H1 (cell line): ENCODE data around the gene ZNF830. TPM values are rescaled to one million over a fixed set of nuclear protein-coding genes. Genes with fewer than 3 reads are reported as not detected.
A peak's percentile ranks its signal among the peaks of the same experiment; 100 is the strongest.

Experiments used
- CTCF ChIA-PET: fragments of 300-600 bp; sonication (Branson Sonifier 250); formaldehyde crosslinking; loops from one replicate; lab custom pipeline; 2021; ENCODE audit not compliant: partially characterized antibody; lab: Charles Lee
- POLR2A ChIA-PET: fragments of 300-600 bp; sonication (Branson Sonifier 250); formaldehyde crosslinking; loops from one replicate; lab custom pipeline; 2021; ENCODE audit warnings: inconsistent platforms; ENCODE audit not compliant: partially characterized antibody; lab: Charles Lee
- DNase-seq, 2 experiments: peaks; one replicate each; pipeline versions ENCODE4 v3.0.0 to v3.0.0-alpha.2; 2010 to 2022; ENCODE audit warnings: low spot score in 2 of 2, low read depth in 1 of 2, mixed read lengths in 1 of 2
- FAIRE-seq: peaks from 2 replicates; lab custom pipeline; 2011; peaks lifted over from hg19 to GRCh38; lab: Jason Lieb, UNC
- H2AFZ ChIP-seq: 2 replicates; pipeline ENCODE4 v1.8.1; 2012; ENCODE audit warnings: low read length, inconsistent platforms
- H2AK5ac ChIP-seq: 2 replicates; pipeline ENCODE4 v1.6.1; 2013; ENCODE audit warnings: low read depth, low read length
- H2BK120ac ChIP-seq: replicated peaks from 2 replicates; pipeline ENCODE3; 2013; ENCODE audit warnings: low read depth, low read length, inconsistent platforms
- H2BK12ac ChIP-seq: 2 replicates; pipeline ENCODE4 v1.6.1; 2013; ENCODE audit warnings: low read depth, low read length
- H2BK15ac ChIP-seq: 2 replicates; pipeline ENCODE4 v1.6.1; 2013; ENCODE audit warnings: low read length
- H2BK20ac ChIP-seq: 2 replicates; pipeline ENCODE4 v1.6.1; 2013; ENCODE audit warnings: low read length
- H2BK5ac ChIP-seq: 2 replicates; pipeline ENCODE4 v1.6.1; 2013; ENCODE audit warnings: low read depth, low read length
- H3K14ac ChIP-seq: 2 replicates; pipeline ENCODE4 v1.6.1; 2013; ENCODE audit warnings: inconsistent platforms; ENCODE audit not compliant: insufficient read length
- H3K18ac ChIP-seq: 2 replicates; pipeline ENCODE4 v1.6.1; 2013; ENCODE audit warnings: low read length; ENCODE audit errors: extremely low read depth
- H3K23ac ChIP-seq: 2 replicates; pipeline ENCODE4 v1.6.1; 2013; ENCODE audit warnings: inconsistent platforms; ENCODE audit not compliant: insufficient read length
- H3K23me2 ChIP-seq: 2 replicates; pipeline ENCODE4 v1.6.1; 2013; ENCODE audit warnings: low read depth, low read length
- H3K27ac ChIP-seq: 2 replicates; pipeline ENCODE4 v1.6.1; 2011; ENCODE audit warnings: low read depth, low read length, inconsistent platforms
- H3K27me3 ChIP-seq, 4 experiments: replicated peaks in 1 of 4; 1 replicate in 1 of 4; 2 replicates in 3 of 4; pipeline versions ENCODE4 v1.6.1 to v1.8.1; 2011 to 2013; ENCODE audit warnings: low read length in 3 of 4, mild to moderate bottlenecking in 3 of 4, inconsistent platforms in 2 of 4, mixed read lengths in 2 of 4, moderate library complexity in 1 of 4; ENCODE audit not compliant: control insufficient read depth in 3 of 4, insufficient read depth in 3 of 4; ENCODE audit errors: extremely low read depth in 1 of 4
- H3K36me3 ChIP-seq, 4 experiments: 2 replicates each; pipeline versions ENCODE4 v1.6.1 to v1.8.1; 2011 to 2013; ENCODE audit warnings: mild to moderate bottlenecking in 4 of 4, low read length in 3 of 4, moderate library complexity in 2 of 4, control low read depth in 1 of 4, inconsistent platforms in 1 of 4; ENCODE audit not compliant: insufficient read depth in 4 of 4, control insufficient read depth in 2 of 4
- H3K4ac ChIP-seq: replicated peaks from 2 replicates; pipeline ENCODE3; 2013; ENCODE audit warnings: low read length, low read depth, mixed read lengths, inconsistent platforms; ENCODE audit not compliant: insufficient read length
- H3K4me1 ChIP-seq, 4 experiments: replicated peaks in 1 of 4; 1 replicate in 1 of 4; 2 replicates in 3 of 4; pipeline versions ENCODE4 v1.6.1 to v1.8.1; 2011 to 2013; ENCODE audit warnings: low read length in 3 of 4, inconsistent platforms in 2 of 4, mixed read lengths in 1 of 4; ENCODE audit not compliant: insufficient read depth in 4 of 4, control insufficient read depth in 3 of 4
- H3K4me2 ChIP-seq, 2 experiments: 2 replicates each; pipeline versions ENCODE4 v1.6.1 to v1.8.1; 2011 to 2013; ENCODE audit warnings: low read depth in 2 of 2, low read length in 2 of 2, control low read depth in 1 of 2, inconsistent platforms in 1 of 2, mild to moderate bottlenecking in 1 of 2; ENCODE audit not compliant: insufficient read depth in 1 of 2
- H3K4me3 ChIP-seq, 4 experiments: fragments of 200-600, 300-600 bp in 1 of 4; sonication (generic), shearing (Covaris generic), sonication (Bioruptor Twin) in 1 of 4; 2 replicates each; pipeline versions ENCODE4 v1.5.1 to v1.8.1; 2011 to 2016; ENCODE audit warnings: low read length in 4 of 4, low read depth in 3 of 4, control low read depth in 2 of 4, inconsistent platforms in 2 of 4, mild to moderate bottlenecking in 2 of 4, mixed read lengths in 1 of 4, moderate library complexity in 1 of 4; ENCODE audit not compliant: insufficient read depth in 2 of 4; ENCODE audit errors: extremely low read depth in 1 of 4
- H3K56ac ChIP-seq: replicated peaks from 2 replicates; pipeline ENCODE3; 2013; ENCODE audit warnings: low read depth, mild to moderate bottlenecking, mixed read lengths, low read length, inconsistent platforms; ENCODE audit not compliant: insufficient read length
- H3K79me1 ChIP-seq: 2 replicates; pipeline ENCODE4 v1.6.1; 2013; ENCODE audit warnings: low read depth, low read length, control low read depth
- H3K79me2 ChIP-seq, 2 experiments: 2 replicates each; pipeline versions ENCODE4 v1.6.1 to v1.8.1; 2012 to 2013; ENCODE audit warnings: low read length in 2 of 2, mild to moderate bottlenecking in 2 of 2, inconsistent platforms in 1 of 2; ENCODE audit not compliant: insufficient read depth in 2 of 2, control insufficient read depth in 1 of 2
- H3K9ac ChIP-seq, 4 experiments: replicated peaks in 1 of 4; 1 replicate in 1 of 4; 2 replicates in 3 of 4; pipeline versions ENCODE4 v1.6.1 to v1.8.1; 2011 to 2013; ENCODE audit warnings: low read depth in 3 of 4, low read length in 3 of 4, control low read depth in 2 of 4, mild to moderate bottlenecking in 2 of 4, moderate library complexity in 2 of 4, inconsistent platforms in 1 of 4; ENCODE audit errors: extremely low read depth in 1 of 4
- H3K9me3 ChIP-seq, 2 experiments: 2 replicates each; pipeline versions ENCODE4 v1.6.1 to v1.8.1; 2012 to 2013; ENCODE audit warnings: mild to moderate bottlenecking in 2 of 2, moderate library complexity in 2 of 2, control low read depth in 1 of 2, inconsistent platforms in 1 of 2, low read depth in 1 of 2, low read length in 1 of 2, mixed read lengths in 1 of 2; ENCODE audit not compliant: insufficient read depth in 2 of 2
- H4K20me1 ChIP-seq, 2 experiments: replicated peaks in 1 of 2; 2 replicates each; pipeline versions ENCODE3 to v1.8.1; 2011 to 2013; ENCODE audit warnings: inconsistent platforms in 2 of 2, low read length in 2 of 2, mild to moderate bottlenecking in 1 of 2; ENCODE audit not compliant: insufficient read depth in 2 of 2, control insufficient read depth in 1 of 2
- H4K5ac ChIP-seq: 2 replicates; pipeline ENCODE4 v1.6.1; 2013; ENCODE audit warnings: low read length, low read depth, mixed read lengths, inconsistent platforms; ENCODE audit not compliant: insufficient read length
- H4K8ac ChIP-seq: 2 replicates; pipeline ENCODE4 v1.8.0; 2013; ENCODE audit warnings: mild to moderate bottlenecking, moderate library complexity, low read length, inconsistent platforms; ENCODE audit not compliant: insufficient read depth; ENCODE audit errors: extremely low read depth
- H4K91ac ChIP-seq: replicated peaks from 2 replicates; pipeline ENCODE3; 2013; ENCODE audit warnings: low read length, mixed read lengths, inconsistent platforms; ENCODE audit not compliant: insufficient read length
- ASH2L ChIP-seq: fragments of 200-600, 300-600 bp; sonication (generic); IDR thresholded peaks from one replicate; pipeline ENCODE4 v1.7.1; 2017; ENCODE audit warnings: low read length
- CEBPB ChIP-seq: IDR thresholded peaks from 2 replicates; pipeline ENCODE4 v1.6.1; 2012; ENCODE audit warnings: low read depth, low read length
- HDAC6 ChIP-seq: IDR thresholded peaks from one replicate; pipeline ENCODE4 v1.7.1; 2012; ENCODE audit warnings: low read depth, mild to moderate bottlenecking, inconsistent platforms, low read length, moderate library complexity
- NANOG ChIP-seq: IDR thresholded peaks from 2 replicates; pipeline ENCODE4 v1.6.1; 2011; ENCODE audit warnings: low read length, low read depth, mild to moderate bottlenecking, inconsistent platforms; ENCODE audit not compliant: insufficient read depth, poor library complexity, severe bottlenecking
- RAD21 ChIP-seq, 2 experiments: IDR thresholded peaks in 1 of 2; conservative IDR thresholded peaks in 1 of 2; 2 replicates each; pipeline ENCODE4 v1.6.1; 2011; ENCODE audit warnings: low read depth in 2 of 2, low read length in 2 of 2, improper control_type of control experiment in 1 of 2, inconsistent platforms in 1 of 2, mild to moderate bottlenecking in 1 of 2, moderate library complexity in 1 of 2
- RNF2 ChIP-seq: fragments of 200-900, 300-1000 bp; sonication (generic); IDR thresholded peaks from 2 replicates; pipeline ENCODE4 v1.7.1; 2016; ENCODE audit warnings: borderline replicate concordance, low read depth, mild to moderate bottlenecking, antibody characterized with exemption, low read length; ENCODE audit not compliant: poor library complexity, severe bottlenecking; ENCODE audit errors: missing control alignments
- RXRA ChIP-seq: IDR thresholded peaks from 2 replicates; pipeline ENCODE4 v1.6.1; 2011; ENCODE audit warnings: low read depth, mild to moderate bottlenecking, low read length, moderate library complexity; ENCODE audit not compliant: insufficient read depth
- SIN3A ChIP-seq, 2 experiments: IDR thresholded peaks in 1 of 2; conservative IDR thresholded peaks in 1 of 2; 2 replicates each; pipeline ENCODE4 v1.6.1; 2011 to 2012; ENCODE audit warnings: low read length in 2 of 2, improper control_type of control experiment in 1 of 2, low read depth in 1 of 2, mild to moderate bottlenecking in 1 of 2
- SIRT6 ChIP-seq: IDR thresholded peaks from one replicate; pipeline ENCODE4 v1.7.1; 2012; ENCODE audit warnings: low read length, inconsistent platforms
- SUZ12 ChIP-seq: fragments of 200-600 bp; sonication (generic); IDR thresholded peaks from 2 replicates; pipeline ENCODE4 v1.6.1; 2012; ENCODE audit warnings: mild to moderate bottlenecking, inconsistent platforms, low read length, moderate library complexity, mixed read lengths
- TAF7 ChIP-seq: optimal IDR thresholded peaks from 2 replicates; pipeline ENCODE3; 2011; ENCODE audit warnings: low read depth, mild to moderate bottlenecking, inconsistent platforms, low read length, moderate library complexity, borderline replicate concordance
- TEAD4 ChIP-seq: IDR thresholded peaks from 2 replicates; pipeline ENCODE4 v1.6.1; 2012; ENCODE audit warnings: low read depth, low read length, inconsistent platforms, mixed read lengths
- ZNF274 ChIP-seq: IDR thresholded peaks from 2 replicates; pipeline ENCODE4 v1.7.0; 2012; ENCODE audit warnings: low read length, borderline replicate concordance; ENCODE audit errors: extremely low read depth
- WGBS, 2 experiments: shearing (Covaris generic) in 1 of 2; methylation state at CpG; one replicate each; pipeline versions ENCODE4 v1.1.6 to v1.1.7; 2013 to 2015; ENCODE audit warnings: low lambda C conversion rate in 2 of 2, mixed read lengths in 2 of 2, inconsistent platforms in 1 of 2, low coverage in 1 of 2, missing lambda C conversion rate in 1 of 2; ENCODE audit not compliant: insufficient replicate concordance in 2 of 2, insufficient coverage in 1 of 2, insufficient read length in 1 of 2; ENCODE audit errors: extremely low coverage in 1 of 2, missing lambda C conversion rate in 1 of 2; 5-methylcytosine and 5-hydroxymethylcytosine counted together
- polyA plus RNA-seq, 7 experiments: library from polyadenylated mRNA; depleted of rRNA in 3 of 7; stranded (reverse) in 5 of 7; unstranded in 2 of 7; fragments of >200 nt in 5 of 7; fragments of 200-250 nt in 2 of 7; gene quantifications; 1 replicate in 5 of 7; 2 replicates in 1 of 7; 4 replicates in 1 of 7; pipeline versions ENCODE4 v1.2.1 to v1.2.3, GENCODE V29; 2011 to 2013; ENCODE audit warnings: missing spikeins in 2 of 7, mixed read lengths in 2 of 7
- total RNA-seq: library from RNA; stranded (reverse); fragmentation: NEBNext Ultra II Directional; extraction: Animal tissue kit (Norgen Biotek cat#: 25700); gene quantifications from 2 replicates; pipeline ENCODE4 v1.2.1, GENCODE V29; 2021

ZNF830 gene
- total and polyA plus RNA-seq, 2 of the 8 experiments (the other 6 are each of a cell fraction or from before 2014, with no cell fraction given), result 4.2 to 19.9 TPM

GRCh38 chr17:34913001-34913400, 48.3 kb upstream of the ZNF830 start:
- FAIRE-seq (peak; percentile 19), DNase-seq (peak in 1 of 2 experiments; percentile 41)
- H3K23me2 ChIP-seq, result no peaks in the 10 kb centered on the region
- POLR2A ChIA-PET, result interaction anchor here (1.2 kb wide), 1 partner anchor 9 kb away, joined by 3 read pairs; no protein-coding TSS in a partner anchor
- WGBS, 2 experiments, result 36% methylated on average over 1 of the region's 1 CpG; no CpG with 5 or more reads in 1 of the 2 experiments
- no peak overlapping the region for H3K4me3 ChIP-seq
- H3K79me2 ChIP-seq, result no peaks in the 10 kb centered on the region
- H4K91ac ChIP-seq, result no peak overlapping the region
- no peak overlapping the region for H3K14ac ChIP-seq
- H2BK120ac ChIP-seq, result no peak overlapping the region
- peaks cover 0 to 3% (median 1%) of the 10 kb centered on the region in 4 experiments; a peak in 4 of 7 replicates for H3K4me1 ChIP-seq
- H3K36me3 ChIP-seq, result no peaks in the 10 kb centered on the region
- no peak overlapping the region for H4K5ac ChIP-seq
- no peak for TF ChIP-seq SIN3A (conservative IDR thresholded peaks at IDR 0.05 in 1 of 2, IDR thresholded peaks at IDR 0.05 in 1 of 2; ENCODE audit: low read depth in 1 of 2, low read length in 2 of 2)
- 0 out of 4 replicates have a peak, but pooled peaks of 1 of the 2 experiments have one; percentile 1 for TF ChIP-seq RAD21 (IDR thresholded peaks at IDR 0.05 in 1 of 2, conservative IDR thresholded peaks at IDR 0.05 in 1 of 2; ENCODE audit: low read depth in 2 of 2, low read length in 2 of 2)
- TF ChIP-seq RXRA, result no peak
- no peak for TF ChIP-seq HDAC6
- TF ChIP-seq RNF2, result no peak
- no peak for TF ChIP-seq TAF7
- TF ChIP-seq SUZ12, result no peak
- TF ChIP-seq TEAD4, result peak; percentile 91
- TF ChIP-seq NANOG, result no peak
- no peak for TF ChIP-seq CEBPB
- no peak for TF ChIP-seq ZNF274
- TF ChIP-seq ASH2L, result no peak
- no peak for TF ChIP-seq SIRT6
- no peak overlapping the region for H2BK5ac ChIP-seq
- no peak overlapping the region for H2BK12ac ChIP-seq
- no peak overlapping the region for H3K18ac ChIP-seq
- no peaks in the 10 kb centered on the region for H4K20me1 ChIP-seq
- H3K56ac ChIP-seq, result no peak overlapping the region
- H2BK15ac ChIP-seq, result no peak overlapping the region
- H3K9me3 ChIP-seq, result no peaks in the 10 kb centered on the region
- no peaks in the 10 kb centered on the region for H3K79me1 ChIP-seq
- H4K8ac ChIP-seq, result no peak overlapping the region
- 0 out of 4 replicates have a peak overlapping the region, but pooled peaks of 1 of the 2 experiments have one; percentile 1 for H3K4me2 ChIP-seq
- no peaks in the 10 kb centered on the region for H3K27me3 ChIP-seq
- no peak overlapping the region for H3K23ac ChIP-seq
- no peak overlapping the region for H3K27ac ChIP-seq
- H2AFZ ChIP-seq, result no peak overlapping the region
- no peak overlapping the region for H2AK5ac ChIP-seq
- CTCF ChIA-PET, result no interaction called here
- no peak overlapping the region for H3K4ac ChIP-seq
- H2BK20ac ChIP-seq, result no peak overlapping the region
- H3K9ac ChIP-seq, result no peak overlapping the region
